ENCODE measurements around the gene PRDX5. TPM values are rescaled to one million over a fixed set of nuclear protein-coding genes. Genes with fewer than 3 reads are reported as not detected.

PRDX5 gene
- total RNA-seq, 2 experiments from 2014 or later, result 177 to 217 TPM

DNA sequence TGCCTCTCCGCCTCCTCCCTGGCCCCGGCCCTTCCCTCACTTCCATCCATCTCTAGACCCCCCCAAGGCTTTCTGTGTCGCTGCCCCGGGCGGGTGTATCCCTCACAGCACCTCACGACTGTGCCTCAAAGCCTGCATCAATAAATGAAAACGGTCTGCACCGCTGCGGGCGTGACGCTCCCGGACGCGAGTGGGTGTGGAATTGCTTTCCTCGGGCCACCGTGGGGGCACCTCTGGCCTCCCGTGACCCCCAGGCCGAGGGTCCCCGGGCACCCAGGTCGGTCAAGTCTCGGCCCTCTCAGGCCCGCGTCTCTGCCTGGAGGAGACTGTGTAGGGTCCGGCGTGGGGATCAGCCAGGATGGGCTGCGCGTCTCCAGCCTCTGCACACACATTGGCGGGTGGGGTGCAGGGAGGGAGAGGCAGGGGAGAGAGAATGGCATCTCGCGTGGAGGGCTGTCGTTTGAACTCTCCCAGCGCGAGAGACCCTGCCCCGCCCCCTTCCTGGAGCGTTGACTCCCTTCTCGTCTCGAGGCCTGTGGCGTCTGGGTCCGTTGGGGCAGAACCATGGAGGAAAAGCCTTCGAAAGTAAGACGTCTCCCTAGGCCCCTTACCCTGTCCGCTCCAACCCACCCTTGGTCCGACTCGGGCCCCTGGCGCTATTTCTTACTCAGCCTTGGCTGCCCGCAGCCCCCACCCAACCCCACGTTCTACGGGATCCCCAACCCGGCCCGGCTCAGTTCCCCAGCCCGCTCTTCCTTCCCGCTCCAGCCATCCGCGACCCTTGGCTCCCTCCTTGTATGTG is 17.9 kb upstream of the PRDX5 start, which contains the start of gene CATSPERZ:
TSS of gene CATSPERZ (plus strand) at position 512 of the 802 bp plus-strand sequence. CDS start at position 565, 53 bp downstream.
- BruUV-seq (replicated peaks), result no TSS peak
- Histone ChIP-seq H3K4me3 (ENCODE audit: low read depth, low read length, poor library complexity, severe bottlenecking) (peak within 1 kb of the TSS; percentile 46), H3K27ac (ENCODE audit: low read depth, low read length, poor library complexity, severe bottlenecking) (no peak within 1 kb of the TSS), H3K4me1 (ENCODE audit: insufficient read depth, low read length, poor library complexity, severe bottlenecking) (peaks cover 20% of the 10 kb centered on the region), H3K9me2 (ENCODE audit: insufficient read depth, low read length) (no peaks in the 10 kb centered on the region), H3K79me2 (ENCODE audit: insufficient read depth, low read depth, low read length) (no peaks in the 10 kb centered on the region), H2AFZ (ENCODE audit: low read length) (peak within 1 kb of the TSS; percentile 37; the same call in 1 of the 2 replicates), H3K4me2 (ENCODE audit: low read length) (peak within 1 kb of the TSS; percentile 73), H4K20me1 (ENCODE audit: insufficient read depth, low read length) (no peaks in the 10 kb centered on the region), H3K9me3 (ENCODE audit: low read length) (no peaks in the 10 kb centered on the region), H3K36me3 (ENCODE audit: insufficient read depth, low read length) (no peaks in the 10 kb centered on the region)
- intact Hi-C loops (cut with micrococcal nuclease; ENCODE audit: unreplicated experiment), result loop anchor here (5.0 to 10.0 kb wide), 2 partner anchors 113 to 325 kb away; partner anchors contain the start of genes COX8A and STIP1
- no peak for DNase-seq (ENCODE audit: low spot score)
- CTCF ChIA-PET (ENCODE audit: unreplicated experiment), result interaction anchor here (1.5 to 2.0 kb wide), 2 partner anchors 28 to 94 kb away, joined by 6 to 7 read pairs; partner anchors contain the start of gene FERMT3
- POLR2A ChIA-PET, result no interaction called here
- TF ChIP-seq, protein P1, sequence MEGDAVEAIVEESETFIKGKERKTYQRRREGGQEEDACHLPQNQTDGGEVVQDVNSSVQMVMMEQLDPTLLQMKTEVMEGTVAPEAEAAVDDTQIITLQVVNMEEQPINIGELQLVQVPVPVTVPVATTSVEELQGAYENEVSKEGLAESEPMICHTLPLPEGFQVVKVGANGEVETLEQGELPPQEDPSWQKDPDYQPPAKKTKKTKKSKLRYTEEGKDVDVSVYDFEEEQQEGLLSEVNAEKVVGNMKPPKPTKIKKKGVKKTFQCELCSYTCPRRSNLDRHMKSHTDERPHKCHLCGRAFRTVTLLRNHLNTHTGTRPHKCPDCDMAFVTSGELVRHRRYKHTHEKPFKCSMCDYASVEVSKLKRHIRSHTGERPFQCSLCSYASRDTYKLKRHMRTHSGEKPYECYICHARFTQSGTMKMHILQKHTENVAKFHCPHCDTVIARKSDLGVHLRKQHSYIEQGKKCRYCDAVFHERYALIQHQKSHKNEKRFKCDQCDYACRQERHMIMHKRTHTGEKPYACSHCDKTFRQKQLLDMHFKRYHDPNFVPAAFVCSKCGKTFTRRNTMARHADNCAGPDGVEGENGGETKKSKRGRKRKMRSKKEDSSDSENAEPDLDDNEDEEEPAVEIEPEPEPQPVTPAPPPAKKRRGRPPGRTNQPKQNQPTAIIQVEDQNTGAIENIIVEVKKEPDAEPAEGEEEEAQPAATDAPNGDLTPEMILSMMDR (conservative IDR thresholded peaks at IDR 0.05; ENCODE audit: low read length), result no peak
- peak; percentile 65; the same call in 1 of the 2 replicates for TF ChIP-seq EZH2phosphoT487 (IDR thresholded peaks at IDR 0.05; ENCODE audit: borderline replicate concordance, low read depth, low read length)

DNA sequence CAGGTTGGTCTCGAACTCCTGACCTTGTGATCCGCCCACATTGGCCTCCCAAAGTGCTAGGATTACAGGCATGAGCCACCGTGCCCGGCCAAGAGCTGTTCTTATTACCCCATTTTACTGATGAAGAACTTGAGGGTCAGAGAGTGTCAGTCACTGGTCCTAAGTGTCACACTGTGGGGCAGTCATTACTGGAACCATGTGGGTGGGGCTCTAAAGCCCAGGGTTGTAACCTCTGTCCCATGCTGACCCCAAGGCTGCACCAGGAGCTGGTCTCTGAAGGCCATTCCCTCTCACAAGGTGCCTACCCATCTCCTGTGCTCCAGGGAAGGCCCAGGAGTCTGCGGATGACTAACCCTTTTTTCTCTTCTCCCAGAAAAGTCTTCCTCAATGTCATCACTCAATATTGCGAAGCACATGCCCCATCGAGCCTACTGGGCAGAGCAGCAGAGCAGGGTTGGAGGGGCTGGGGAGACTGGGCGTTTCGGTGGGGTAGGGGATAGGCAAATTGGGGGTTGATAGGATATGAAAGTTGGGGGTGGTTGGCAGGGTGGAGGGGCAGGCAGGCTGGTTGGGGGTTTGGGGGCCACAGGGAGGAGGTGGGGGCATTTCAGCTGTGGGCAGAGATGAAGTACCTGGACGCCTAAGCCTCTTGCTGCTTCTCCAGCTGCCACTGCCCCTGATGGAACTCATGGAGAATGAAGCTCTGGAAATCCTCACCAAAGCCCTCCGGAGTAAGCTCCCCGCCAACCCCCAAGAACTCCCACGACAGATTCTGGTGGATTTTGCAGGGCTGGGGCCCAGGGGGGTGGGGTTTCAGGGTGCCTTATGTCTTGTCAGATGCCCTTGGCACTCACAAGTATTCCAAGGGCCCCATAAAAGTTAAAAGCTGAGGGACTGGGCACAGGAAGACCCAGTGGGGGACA is 14.6 kb upstream of the PRDX5 start:
- Histone ChIP-seq H3K9me3 (ENCODE audit: low read length) (no peaks in the 10 kb centered on the region), H3K27ac (ENCODE audit: low read depth, low read length, poor library complexity, severe bottlenecking) (peak overlapping the region; percentile 96), H3K4me3 (ENCODE audit: low read depth, low read length, poor library complexity, severe bottlenecking) (peak overlapping the region; percentile 81), H4K20me1 (ENCODE audit: insufficient read depth, low read length) (no peaks in the 10 kb centered on the region), H3K4me1 (ENCODE audit: insufficient read depth, low read length, poor library complexity, severe bottlenecking) (peaks cover 32% of the 10 kb centered on the region), H3K9me2 (ENCODE audit: insufficient read depth, low read length) (no peaks in the 10 kb centered on the region), H3K4me2 (ENCODE audit: low read length) (peak overlapping the region; percentile 95), H2AFZ (ENCODE audit: low read length) (no peak overlapping the region), H3K79me2 (ENCODE audit: insufficient read depth, low read depth, low read length) (peaks cover 21% of the 10 kb centered on the region), H3K36me3 (ENCODE audit: insufficient read depth, low read length) (peaks cover 18% of the 10 kb centered on the region)
- intact Hi-C loops (cut with micrococcal nuclease; ENCODE audit: unreplicated experiment), result loop anchor here (1.0 to 10.0 kb wide), 6 partner anchors 18 to 329 kb away; partner anchors contain the start of genes COX8A, FKBP2, GPR137 and STIP1
- TF ChIP-seq, protein P1 (conservative IDR thresholded peaks at IDR 0.05; ENCODE audit: low read length), result no peak
- TF ChIP-seq EZH2phosphoT487 (IDR thresholded peaks at IDR 0.05; ENCODE audit: borderline replicate concordance, low read depth, low read length), result no peak
- ChIA-PET CTCF (ENCODE audit: unreplicated experiment) (interaction anchor here (0.5 to 1.9 kb wide), 6 partner anchors 14 to 98 kb away, joined by 3 to 14 read pairs (median 4); partner anchors contain the start of genes FERMT3, FKBP2, PRDX5 and TRMT112), POLR2A (interaction anchor here (1.0 to 2.5 kb wide), 3 partner anchors 15 to 98 kb away, joined by 3 to 11 read pairs (median 3); partner anchors contain the start of genes PRDX5 and TRMT112)
- no peak for DNase-seq (ENCODE audit: low spot score)
- no TSS peak for BruUV-seq (replicated peaks)
